HepG2 (cell line): ENCODE measurements around the gene CD58. TPM values are rescaled to one million over a fixed set of nuclear protein-coding genes. Genes with fewer than 3 reads are reported as not detected.

Experiments
- ETS1 ChIP-seq: sonication (generic); formaldehyde crosslinking; IDR thresholded peaks from 2 replicates; pipeline ENCODE4 v1.4.0; 2020; ENCODE audit warnings: missing genetic modification reagents
- LCORL ChIP-seq, 2 experiments: fragments of 450-650 bp in 1 of 2; sonication (generic) in 1 of 2; formaldehyde crosslinking in 1 of 2; IDR thresholded peaks; 2 replicates each; pipeline versions ENCODE4 v1.5.0 to v1.6.1; 2017 to 2020; ENCODE audit warnings: antibody characterized with exemption in 1 of 2, missing genetic modification reagents in 1 of 2
- NR2F6 ChIP-seq, 2 experiments: IDR thresholded peaks; 2 replicates each; pipeline ENCODE4 v1.6.1; 2016; ENCODE audit warnings: antibody characterized with exemption in 1 of 2, mild to moderate bottlenecking in 1 of 2
- PITX1 ChIP-seq: sonication (generic); formaldehyde crosslinking; IDR thresholded peaks from 2 replicates; pipeline ENCODE4 v1.5.1; 2020; ENCODE audit warnings: mild to moderate bottlenecking, missing genetic modification reagents
- POLR2AphosphoS2 ChIP-seq: IDR thresholded peaks from 2 replicates; pipeline ENCODE4 v1.6.1; 2011; ENCODE audit warnings: low read depth, low read length, improper control_type of control experiment
- POLR2AphosphoS5 ChIP-seq: IDR thresholded peaks from 2 replicates; pipeline ENCODE4 v1.6.1; 2012; ENCODE audit warnings: low read depth, low read length
- PRDM15 ChIP-seq: sonication (generic); formaldehyde crosslinking; IDR thresholded peaks from 2 replicates; pipeline ENCODE4 v1.4.0; 2020; ENCODE audit warnings: missing genetic modification reagents
- PTBP1 ChIP-seq: fragments of 200-400 bp; formaldehyde crosslinking; IDR thresholded peaks from 2 replicates; pipeline ENCODE4 v1.6.1; 2018; ENCODE audit warnings: low read length, low read depth; ENCODE audit not compliant: poor library complexity, severe bottlenecking
- RXRA ChIP-seq: sonication (generic); formaldehyde crosslinking; IDR thresholded peaks from 2 replicates; pipeline ENCODE4 v1.5.1; 2020; ENCODE audit warnings: missing genetic modification reagents
- SALL1 ChIP-seq: sonication (generic); formaldehyde crosslinking; IDR thresholded peaks from 2 replicates; pipeline ENCODE4 v1.8.0; 2022; ENCODE audit warnings: mild to moderate bottlenecking, missing genetic modification reagents
- TAF15 ChIP-seq: fragments of 200-400 bp; formaldehyde crosslinking; IDR thresholded peaks from one replicate; pipeline ENCODE4 v1.6.1; 2018; ENCODE audit warnings: mild to moderate bottlenecking, low read depth, low read length; ENCODE audit not compliant: poor library complexity, severe bottlenecking
- ZBTB46 ChIP-seq: sonication (generic); formaldehyde crosslinking; IDR thresholded peaks from 2 replicates; pipeline ENCODE4 v1.4.0; 2020; ENCODE audit warnings: mild to moderate bottlenecking, missing genetic modification reagents, borderline replicate concordance
- ZMYM4 ChIP-seq: sonication (generic); formaldehyde crosslinking; IDR thresholded peaks from 2 replicates; pipeline ENCODE4 v1.8.1; 2023; ENCODE audit warnings: mild to moderate bottlenecking, missing genetic modification reagents
- ZNF234 ChIP-seq: sonication (generic); formaldehyde crosslinking; conservative IDR thresholded peaks from 2 replicates; pipeline ENCODE4 v1.5.1; 2020; ENCODE audit warnings: mild to moderate bottlenecking, missing genetic modification reagents
- ZNF296 ChIP-seq: sonication (generic); formaldehyde crosslinking; conservative IDR thresholded peaks from 2 replicates; pipeline ENCODE4 v1.5.0; 2020; ENCODE audit warnings: mild to moderate bottlenecking, missing genetic modification reagents
- ZNF546 ChIP-seq: sonication (generic); formaldehyde crosslinking; conservative IDR thresholded peaks from 2 replicates; pipeline ENCODE4 v1.8.1; 2023; ENCODE audit warnings: mild to moderate bottlenecking, missing genetic modification reagents
- ZNF547 ChIP-seq: sonication (generic); formaldehyde crosslinking; IDR thresholded peaks from 2 replicates; pipeline ENCODE4 v1.5.1; 2020; ENCODE audit warnings: mild to moderate bottlenecking, missing genetic modification reagents
- ZNF574 ChIP-seq: sonication (generic); formaldehyde crosslinking; IDR thresholded peaks from 2 replicates; pipeline ENCODE4 v1.4.0; 2020; ENCODE audit warnings: missing genetic modification reagents
- ZNF672 ChIP-seq: sonication (generic); formaldehyde crosslinking; IDR thresholded peaks from 2 replicates; pipeline ENCODE4 v1.8.1; 2022; ENCODE audit warnings: missing genetic modification reagents
- ZNF790 ChIP-seq: sonication (generic); formaldehyde crosslinking; IDR thresholded peaks from 2 replicates; pipeline ENCODE4 v1.8.0; 2022; ENCODE audit warnings: missing genetic modification reagents, mild to moderate bottlenecking, borderline replicate concordance
- ZNF792 ChIP-seq: IDR thresholded peaks from 2 replicates; pipeline ENCODE4 v1.6.1; 2016
- ZSCAN21 ChIP-seq: sonication (generic); formaldehyde crosslinking; IDR thresholded peaks from 2 replicates; pipeline ENCODE4 v1.8.0; 2022; ENCODE audit warnings: mild to moderate bottlenecking, missing genetic modification reagents, moderate library complexity, borderline replicate concordance
- polyA plus RNA-seq, 8 experiments: library from polyadenylated mRNA; depleted of rRNA in 3 of 8; stranded (reverse) in 7 of 8; unstranded in 1 of 8; fragments of >200 nt; fragmentation: Illumina TruSeq in 4 of 8; extraction: Trizol in 4 of 8; gene quantifications; 2 replicates each; pipeline versions ENCODE4 v1.2.1 to v1.2.3, GENCODE V29; 2011 to 2016; ENCODE audit warnings: low read depth in 4 of 8, missing spikeins in 1 of 8, mixed read lengths in 1 of 8; ENCODE audit not compliant: insufficient read depth in 1 of 8
- total RNA-seq, 5 experiments: library from RNA; depleted of rRNA; stranded (reverse); fragments of >200 nt; fragmentation: Illumina TruSeq; extraction: Trizol; gene quantifications; 2 replicates each; pipeline ENCODE4 v1.2.3, GENCODE V29; 2016; ENCODE audit warnings: low read depth in 1 of 5

The CD58 gene
- total and polyA plus RNA-seq, 2 of the 13 experiments (the other 11 are each of a cell fraction or from before 2014, with no cell fraction given), result 9.4 to 13.5 TPM

- TF ChIP-seq PRDM15 (no peak), SALL1 (CRISPR knock-in tag) (no peak), TAF15 (no peak), LCORL (IDR thresholded peaks at IDR 0.05) (no peak), LCORL (CRISPR knock-in tag; IDR thresholded peaks at IDR 0.05) (no peak), PITX1 (CRISPR knock-in tag) (no peak), ETS1 (CRISPR knock-in tag) (no peak), ZSCAN21 (CRISPR knock-in tag) (no peak), ZNF546 (no peak), ZNF574 (CRISPR knock-in tag) (no peak), ZBTB46 (CRISPR knock-in tag) (no peak), ZNF234 (CRISPR knock-in tag) (no peak), ZNF672 (CRISPR knock-in tag) (no peak), RXRA (CRISPR knock-in tag) (no peak; the same call in 1 of the 2 replicates), PTBP1 (no peak), ZNF547 (CRISPR knock-in tag) (0 out of 2 replicates have a peak, but pooled peaks have one; percentile 16), ZMYM4 (peak; percentile 38; the same call in 1 of the 2 replicates), ZNF792 (CRISPR knock-in tag) (no peak), POLR2AphosphoS2 (no peak), NR2F6 (IDR thresholded peaks at IDR 0.05) (0 out of 2 replicates have a peak, but pooled peaks have one; percentile 16), NR2F6 (CRISPR knock-in tag; IDR thresholded peaks at IDR 0.05) (no peak), POLR2AphosphoS5 (no peak), ZNF790 (CRISPR knock-in tag) (no peak), ZNF296 (CRISPR knock-in tag) (no peak)
Observed at GRCh38 chr1:116493036-116493435, 77.8 kb downstream of the CD58 start (continued).
